H54 (cell line): ENCODE results near the gene SPN.
"Not testable (repeated sequence)": the region's sequence is repeated elsewhere in the genome, so short reads cannot be mapped to it uniquely, and the experiment has no call there.

Source experiments
- DNase-seq: peaks from one replicate; pipeline ENCODE4 v3.0.0; 2011; ENCODE audit warnings: low spot score, mixed read lengths; ENCODE audit not compliant: insufficient read length
- FAIRE-seq: peaks from 3 replicates; lab custom pipeline; 2011; peaks lifted over from hg19 to GRCh38; lab: Jason Lieb, UNC
- POLR2A ChIP-seq: IDR thresholded peaks from 2 replicates; pipeline ENCODE4 v1.6.1; 2011; ENCODE audit warnings: low read depth, mild to moderate bottlenecking, low read length

Gene SPN

DNA sequence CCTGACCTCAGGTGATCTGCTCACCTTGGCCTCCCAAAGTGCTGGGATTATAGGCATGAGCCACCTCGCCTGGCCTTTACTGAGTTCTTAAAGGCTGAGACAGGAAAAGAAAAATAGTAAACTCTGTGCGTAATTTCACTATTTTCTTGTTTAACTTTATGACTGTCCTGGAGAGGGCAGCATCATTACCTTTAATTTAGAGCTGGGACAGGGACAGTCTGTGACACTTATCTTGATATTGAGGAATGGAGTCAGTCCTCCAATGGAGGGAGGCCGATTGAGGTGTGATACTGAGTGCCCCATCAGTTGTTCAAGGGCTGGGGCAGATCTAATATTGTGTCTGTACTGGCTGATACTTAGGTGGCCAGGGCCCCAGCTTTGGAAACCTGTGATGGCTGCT, 21.5 kb upstream of the SPN start:
- no peak for FAIRE-seq
- DNase-seq, result no peak
- no peak for TF ChIP-seq POLR2A

DNA sequence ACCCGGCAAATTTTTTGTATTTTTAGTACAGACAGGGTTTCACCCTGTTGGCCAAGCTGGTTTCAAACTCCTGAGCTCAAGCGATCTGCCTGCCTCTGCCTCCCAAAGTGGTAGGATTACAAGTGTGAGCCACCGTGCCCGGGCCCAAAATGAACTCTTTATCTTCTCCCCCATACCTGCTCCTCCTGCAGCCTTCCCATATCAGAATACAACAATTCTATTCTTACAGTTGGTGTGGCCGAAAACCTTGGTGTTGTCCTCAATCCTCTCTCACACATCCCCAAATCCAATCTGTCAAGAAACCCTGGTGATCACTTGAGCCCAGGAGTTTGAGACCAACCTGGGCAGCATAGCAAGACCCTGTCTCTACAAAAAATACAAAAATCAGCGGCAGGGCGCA, 19.5 kb upstream of the SPN start:
- DNase-seq, result no peak
- FAIRE-seq, result no peak
- TF ChIP-seq POLR2A, result no peak

DNA sequence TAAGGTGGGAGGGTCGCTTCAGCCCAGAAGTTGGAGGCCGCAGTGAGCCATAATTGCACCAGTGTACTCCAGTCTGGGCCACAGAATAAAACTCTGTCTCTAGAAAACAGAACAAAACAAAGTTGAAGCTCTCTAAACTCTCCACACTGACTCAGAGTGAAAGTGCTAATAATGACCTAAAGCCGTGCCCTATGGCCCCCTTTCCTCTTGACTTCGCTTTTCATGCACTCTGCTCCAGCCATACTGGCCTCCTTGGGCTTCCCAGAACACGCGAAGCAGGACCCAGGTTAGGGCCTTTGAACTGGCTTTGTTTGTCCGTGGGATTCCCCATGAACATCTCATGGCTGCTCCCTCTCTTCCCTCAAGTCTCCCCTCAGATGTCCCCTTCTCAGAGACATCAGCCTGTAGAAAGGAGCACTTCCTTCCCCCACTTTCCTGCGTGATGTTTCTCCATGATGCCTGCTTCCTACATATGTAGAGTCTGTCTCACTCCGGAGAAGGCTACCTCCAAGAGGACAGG, 18.6 kb upstream of the SPN start:
- FAIRE-seq (no peak), DNase-seq (no peak)
- no peak for TF ChIP-seq POLR2A

DNA sequence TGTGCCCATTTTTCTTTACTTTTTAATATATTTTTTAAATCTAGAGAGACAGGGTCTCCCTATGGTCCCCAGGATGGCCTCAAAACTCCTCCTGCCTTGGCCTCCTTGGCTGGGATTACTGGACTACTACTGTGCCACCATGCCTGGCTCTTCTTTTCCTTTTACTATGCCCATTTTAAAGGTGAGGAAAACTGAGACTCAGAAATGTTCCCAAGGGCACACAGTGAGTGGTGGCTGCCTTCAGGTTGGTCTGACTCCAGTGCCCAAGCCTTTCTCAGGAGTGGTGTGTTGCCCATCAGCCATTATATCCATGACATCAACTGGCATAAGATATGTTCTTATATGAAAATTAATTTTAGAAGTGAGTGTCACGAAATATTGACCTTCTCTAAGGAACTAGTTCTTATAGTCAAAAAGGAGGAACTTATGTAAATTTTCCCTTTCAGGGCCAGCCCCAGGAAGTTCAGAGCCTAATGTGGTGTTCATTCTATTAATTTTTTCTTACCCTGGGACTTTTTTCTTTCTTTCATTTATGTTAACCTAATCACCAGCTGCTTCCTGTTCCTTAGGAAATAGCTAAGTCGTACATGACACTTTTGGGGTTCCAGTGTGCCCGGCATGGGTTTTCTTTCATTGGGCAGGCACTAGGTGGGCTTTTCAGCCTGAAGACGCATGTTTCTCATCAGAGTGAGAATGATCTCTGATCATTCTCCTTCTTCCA, 17.9 kb upstream of the SPN start:
- TF ChIP-seq POLR2A, result no peak
- FAIRE-seq (no peak), DNase-seq (no peak)

DNA sequence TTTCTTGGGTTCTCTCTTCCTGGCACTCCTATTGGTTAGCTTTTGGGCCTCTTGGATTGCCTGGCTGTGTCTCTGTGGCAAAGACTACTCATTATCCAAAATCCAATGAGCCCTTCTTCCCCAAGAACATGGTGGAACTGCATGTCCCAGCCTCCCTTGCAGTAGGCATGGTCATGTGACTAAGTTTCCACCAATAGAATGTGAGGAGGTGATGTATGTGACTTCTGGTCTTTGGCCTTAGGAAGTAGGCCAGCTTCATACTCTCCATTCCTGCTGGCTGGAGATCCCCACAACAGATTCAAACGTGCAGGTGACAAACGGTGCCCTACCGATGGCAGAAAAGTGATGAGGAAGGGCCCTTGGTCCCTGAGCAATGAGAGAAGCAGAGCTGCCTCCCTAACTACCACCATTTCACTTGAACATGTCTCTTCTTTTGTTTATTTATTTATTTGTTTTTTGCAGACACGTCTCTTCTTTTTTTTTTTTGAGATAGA, 17.3 kb upstream of the SPN start:
- TF ChIP-seq POLR2A, result no peak
- no peak for DNase-seq
- FAIRE-seq, result no peak

DNA sequence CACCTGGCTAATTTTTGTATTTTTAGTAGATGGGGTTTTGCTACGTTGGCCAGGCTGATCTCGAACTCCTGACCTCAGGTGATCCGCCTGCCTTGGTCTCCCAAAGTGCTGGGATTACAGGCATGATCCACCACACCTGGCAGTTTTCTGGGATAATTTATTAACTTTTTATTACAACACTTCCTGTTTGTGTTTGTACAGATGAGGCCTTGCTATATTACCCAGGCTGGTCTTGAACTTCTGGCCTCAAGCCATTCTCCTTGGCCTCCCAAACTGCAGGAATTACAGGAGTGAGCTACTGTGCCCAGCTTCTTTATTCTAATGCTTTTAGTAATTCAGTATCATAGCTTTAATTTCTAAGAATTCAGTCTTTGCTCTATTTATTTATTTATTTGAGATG, 16.1 kb upstream of the SPN start:
- FAIRE-seq (no peak), DNase-seq (no peak)

DNA sequence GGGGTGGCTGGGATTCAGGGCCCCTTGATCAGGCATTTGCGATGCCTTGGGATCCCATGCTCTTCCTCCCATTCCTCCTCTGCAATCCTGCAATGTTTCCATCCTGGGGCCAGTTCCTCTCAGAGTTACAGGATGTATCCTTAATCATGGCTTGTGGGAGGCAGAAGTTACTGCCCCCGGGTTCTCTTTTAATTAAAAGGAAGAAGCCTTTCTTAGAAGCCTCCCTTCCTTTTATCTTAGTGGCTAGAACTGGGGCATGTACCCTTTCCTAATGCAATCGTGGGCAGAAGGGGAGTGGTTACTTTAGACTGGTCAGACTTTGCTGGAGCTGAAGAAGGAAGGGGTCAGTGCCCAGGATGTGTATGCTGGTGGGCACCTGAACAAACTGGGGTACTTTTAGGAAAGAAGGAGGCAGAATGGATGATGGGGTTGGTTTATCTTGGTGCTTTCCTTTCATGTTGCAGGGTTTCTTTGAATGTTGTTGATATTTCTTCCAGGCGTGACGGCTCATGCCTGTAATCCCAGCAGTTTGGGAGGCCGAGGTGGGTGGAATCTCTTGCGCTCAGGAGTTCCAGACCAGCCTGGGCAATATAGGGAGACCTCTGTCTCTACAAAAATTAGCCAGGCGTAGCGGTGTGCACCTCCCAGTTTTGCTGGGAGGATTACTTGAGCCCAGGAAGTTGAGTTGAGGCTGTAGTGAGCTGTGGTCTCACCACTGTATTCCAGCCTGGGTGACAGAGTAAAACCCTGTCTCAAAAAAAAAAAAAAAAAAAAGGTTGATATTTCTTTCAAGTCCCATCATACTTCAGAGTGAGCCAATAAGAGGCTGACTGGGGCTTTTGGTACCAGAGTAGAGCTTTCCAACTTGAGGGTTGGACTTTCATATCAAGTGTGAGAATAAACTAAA, 13.2 kb upstream of the SPN start:
- DNase-seq, result no peak
- no peak for TF ChIP-seq POLR2A
- no peak for FAIRE-seq

More for the DNA sequence above, 16.1 kb upstream of the SPN start:
- TF ChIP-seq POLR2A, result no peak

DNA sequence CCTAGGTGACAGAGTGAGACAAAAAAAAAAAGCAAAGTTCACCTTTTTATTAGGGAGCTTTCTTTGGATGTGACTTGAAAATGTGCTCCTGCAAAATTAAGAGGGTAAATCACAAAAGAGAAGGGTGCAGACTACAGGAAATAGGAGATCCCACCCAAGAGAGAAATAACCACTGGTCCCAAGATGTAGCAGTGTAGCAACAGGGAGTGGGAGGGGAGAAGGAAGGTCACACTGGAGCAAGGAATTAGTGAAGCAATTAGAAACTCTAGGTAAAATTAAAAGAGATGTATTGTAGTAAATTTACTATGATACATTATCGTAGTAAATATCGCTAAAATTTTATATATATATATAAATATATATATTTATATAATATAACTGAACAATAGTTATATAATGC, 12.3 kb upstream of the SPN start:
- no peak for FAIRE-seq
- DNase-seq, result no peak
- TF ChIP-seq POLR2A, result no peak

DNA sequence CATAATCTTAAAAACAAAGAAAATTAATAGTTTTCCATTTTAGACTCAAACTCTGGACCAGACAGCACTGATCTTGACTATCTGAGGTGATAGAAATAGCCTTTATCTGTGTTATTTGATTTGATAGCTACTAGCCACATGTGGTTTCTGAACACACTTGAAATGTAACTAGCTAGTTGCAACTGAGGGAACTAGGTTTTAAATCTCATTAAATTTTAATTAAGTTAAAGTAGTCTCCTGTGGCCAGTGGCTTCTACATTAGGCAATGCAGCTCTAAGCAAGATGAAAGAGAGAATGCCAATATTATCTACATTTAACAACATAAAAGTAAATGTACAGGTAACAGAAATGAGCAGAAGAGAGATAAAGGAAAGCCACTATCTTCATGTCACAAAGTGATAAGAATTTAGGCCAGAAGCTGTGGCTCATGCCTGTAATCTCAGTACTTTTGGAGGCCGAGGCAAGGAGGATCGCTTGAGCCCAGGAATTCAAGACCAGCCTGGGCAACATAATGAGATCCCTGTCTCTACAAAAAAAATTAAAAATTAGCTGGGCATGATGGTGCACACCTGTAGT, 11.2 kb upstream of the SPN start:
- no peak for TF ChIP-seq POLR2A
- DNase-seq, result no peak
- FAIRE-seq, result no peak

DNA sequence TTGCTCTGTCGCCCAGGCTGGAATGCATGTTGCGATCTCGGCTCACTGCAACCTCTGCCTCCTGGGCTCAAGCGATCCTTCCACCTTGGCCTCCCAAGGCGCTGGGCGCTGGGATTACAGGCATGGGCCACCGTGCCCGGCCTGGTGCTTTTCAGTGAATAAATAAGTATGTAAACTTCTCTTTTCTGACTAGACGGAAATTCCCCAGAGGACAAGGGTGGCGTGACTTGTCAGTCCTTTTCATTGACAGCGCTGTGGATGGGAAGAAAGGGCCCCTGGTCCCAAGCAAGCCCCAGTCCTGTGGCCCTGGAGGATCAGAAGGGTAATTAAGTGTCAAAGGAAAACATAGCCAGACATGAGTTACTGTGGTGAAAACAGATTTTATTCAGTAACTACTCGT, 9.6 kb upstream of the SPN start:
- no peak for FAIRE-seq
- no peak for TF ChIP-seq POLR2A
- no peak for DNase-seq

DNA sequence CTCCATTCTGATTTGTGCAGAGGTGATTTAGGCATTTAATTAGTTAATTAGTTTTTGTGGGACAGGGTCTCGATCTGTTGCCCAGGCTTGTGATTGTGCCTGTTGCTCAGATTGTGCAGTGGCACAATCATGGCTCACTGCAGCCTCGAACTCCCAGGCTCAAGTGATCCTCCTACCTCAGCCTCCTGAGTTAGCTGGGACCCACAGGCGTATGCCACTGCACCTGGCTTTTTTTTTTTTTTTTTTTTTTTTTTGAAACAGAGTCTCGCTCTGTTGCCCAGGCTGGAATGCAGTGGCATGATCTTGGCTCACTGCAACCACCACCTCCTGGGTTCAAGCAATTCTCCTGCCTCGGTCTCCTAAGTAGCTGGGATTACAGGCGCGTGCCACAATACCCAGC, 9.2 kb upstream of the SPN start:
- FAIRE-seq, DNase-seq: not testable (repeated sequence)

DNA sequence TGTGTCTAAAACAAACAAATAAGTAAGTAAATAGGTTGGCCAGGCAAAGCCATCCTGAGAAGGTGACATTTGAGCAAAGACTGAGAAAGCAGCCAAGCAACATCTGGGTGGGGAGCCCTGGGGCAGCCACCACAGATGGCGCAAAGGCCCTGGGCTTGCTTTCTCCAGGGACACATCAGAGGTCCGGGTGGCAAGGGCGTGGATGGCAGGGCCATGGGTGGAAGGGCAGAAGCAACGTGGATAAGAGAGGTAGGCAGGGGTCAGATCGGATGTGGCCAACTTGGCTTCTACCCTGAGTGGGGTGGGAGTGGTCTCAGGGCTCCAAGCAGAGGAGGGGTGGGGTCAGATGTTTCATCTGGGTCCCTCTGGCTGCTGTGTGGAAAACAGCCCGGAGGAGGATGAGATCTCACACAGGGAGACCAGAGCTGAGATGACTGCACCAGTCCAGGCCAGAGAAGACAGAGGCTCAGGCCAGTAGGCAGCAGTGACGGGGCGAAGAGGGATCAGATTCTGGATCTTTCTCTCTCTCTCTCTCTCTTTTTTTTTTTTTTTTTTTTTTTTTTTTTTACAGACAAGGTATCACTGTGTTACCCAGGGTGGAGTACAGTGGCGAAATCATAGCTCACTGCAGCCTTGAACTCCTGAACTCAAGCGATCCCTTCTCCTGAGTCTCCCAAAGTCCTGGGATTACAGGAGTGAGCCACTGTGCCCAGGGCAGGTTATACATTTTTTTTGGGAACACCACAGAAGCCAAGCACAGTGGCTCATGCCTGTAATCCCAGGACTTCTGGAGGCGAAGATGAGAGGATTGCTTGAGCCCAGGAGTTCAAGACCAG, 6.1 kb upstream of the SPN start:
- DNase-seq, result no peak
- TF ChIP-seq POLR2A, result no peak
- no peak for FAIRE-seq

DNA sequence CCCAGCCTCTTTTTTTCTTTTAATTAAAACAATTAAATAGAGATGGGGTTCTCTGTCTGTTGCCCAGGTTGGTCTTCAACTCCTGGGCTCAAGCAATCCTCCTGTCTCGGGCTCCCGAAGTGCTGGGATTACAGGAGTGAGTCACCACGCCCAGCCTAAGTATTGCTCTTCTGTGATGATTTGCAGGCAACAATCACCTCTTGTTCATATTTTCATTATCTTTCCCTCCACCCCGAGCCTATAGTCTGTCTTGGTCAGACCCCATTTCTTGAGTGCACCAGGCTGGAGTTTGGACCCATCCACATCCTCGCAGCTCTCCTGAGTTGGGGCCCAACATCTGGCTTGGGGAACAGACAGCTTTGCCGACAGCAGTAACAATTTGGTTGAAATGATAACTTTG, 4.3 kb upstream of the SPN start:
- no peak for FAIRE-seq
- DNase-seq, result no peak
- no peak for TF ChIP-seq POLR2A
